Muscle of arm (tissue), 12 donors: ENCODE measurements around the gene BTBD9. TPM values are rescaled to one million over a fixed set of nuclear protein-coding genes. Genes with fewer than 3 reads are reported as not detected.

Experiments used
- DNase-seq: peaks from one replicate; pipeline ENCODE4 v3.0.0-alpha.2; 2013
- polyA plus RNA-seq, 12 donors: library from polyadenylated mRNA; unstranded; fragments of 120-200 nt; gene quantifications; one replicate each; pipeline ENCODE4 v1.2.1, GENCODE V29; 2013; ENCODE audit not compliant: insufficient read length in 12 of 12

The BTBD9 gene
- polyA plus RNA-seq, 12 donors: 7.6 to 9.8 (median 8.5) TPM; not detected in 1

DNA sequence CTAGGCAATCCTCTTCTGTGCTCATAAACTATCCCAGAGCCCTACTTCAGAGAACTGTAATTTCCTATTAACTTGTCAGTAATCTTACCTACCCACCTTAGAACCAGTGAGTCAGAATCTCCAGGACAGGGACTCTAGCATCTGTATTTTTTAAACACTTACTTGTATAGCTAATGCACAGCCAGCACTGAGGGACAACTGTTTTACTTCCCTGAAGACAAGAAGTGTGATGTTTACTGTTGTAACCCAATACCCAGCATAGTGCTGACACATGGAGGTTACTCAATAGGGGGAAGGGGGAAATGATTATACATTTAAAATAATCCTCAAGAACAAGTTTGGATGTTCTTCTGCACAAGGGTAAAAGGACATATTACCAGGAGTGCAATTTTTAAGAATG is 130.8 kb downstream of the BTBD9 start:
- no peak for DNase-seq

DNA sequence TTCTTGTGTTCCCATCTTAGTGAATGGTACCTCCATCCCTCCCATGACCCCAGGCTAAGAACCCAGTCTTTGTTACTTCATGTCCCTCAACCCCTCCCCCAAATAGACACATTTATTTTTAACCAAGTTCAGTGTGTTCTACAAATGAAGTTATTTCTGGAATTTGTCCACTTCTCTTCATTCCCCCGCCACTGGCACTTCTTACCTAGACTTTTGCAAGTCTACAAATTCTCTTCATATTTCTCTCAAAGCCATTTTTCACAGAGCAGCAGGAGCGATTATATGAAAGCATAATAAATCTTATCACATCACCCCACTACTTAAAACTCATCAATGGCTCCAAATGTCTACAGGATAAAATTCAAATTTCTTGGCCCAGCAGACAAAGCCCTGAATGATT is 131.4 kb downstream of the BTBD9 start:
- DNase-seq: no peak

DNA sequence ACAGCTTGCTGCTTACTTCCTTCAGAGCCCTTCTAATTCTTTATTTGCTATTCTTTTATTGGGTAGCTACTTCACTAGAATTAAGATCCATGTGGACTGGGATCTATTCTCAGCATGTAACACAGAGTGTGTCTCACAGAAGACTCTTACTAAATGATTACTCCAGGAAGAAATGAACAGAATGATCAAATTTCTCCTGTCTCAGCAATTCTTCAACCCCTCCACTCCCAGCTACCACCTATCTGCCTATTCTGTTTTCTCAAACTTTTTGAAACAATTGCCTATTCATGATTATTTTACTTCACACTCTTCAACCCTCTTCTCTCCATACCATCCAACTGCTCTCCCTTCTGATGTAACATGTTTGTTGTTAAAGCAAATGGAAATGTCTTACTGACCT is 132.6 kb downstream of the BTBD9 start:
- no peak for DNase-seq

DNA sequence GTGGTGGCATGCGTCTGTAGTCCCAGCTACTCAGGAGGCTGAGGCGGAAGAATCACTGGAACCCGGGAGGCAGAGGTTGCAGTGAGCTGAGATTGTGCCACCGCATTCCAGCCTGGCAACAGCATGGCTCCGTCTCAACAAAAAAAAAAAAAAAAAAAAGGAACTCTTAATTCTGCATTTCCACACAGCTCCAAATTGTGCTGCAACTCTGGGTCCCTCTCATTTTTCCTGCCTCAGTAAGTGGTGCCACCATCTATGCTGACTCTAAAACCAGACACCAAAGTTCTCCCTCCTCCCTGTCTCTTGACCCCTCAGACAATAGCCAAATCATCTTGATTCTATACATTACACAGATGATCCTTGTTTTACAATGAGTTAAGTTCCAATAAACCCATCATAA is 133.9 kb downstream of the BTBD9 start:
- no peak for DNase-seq

DNA sequence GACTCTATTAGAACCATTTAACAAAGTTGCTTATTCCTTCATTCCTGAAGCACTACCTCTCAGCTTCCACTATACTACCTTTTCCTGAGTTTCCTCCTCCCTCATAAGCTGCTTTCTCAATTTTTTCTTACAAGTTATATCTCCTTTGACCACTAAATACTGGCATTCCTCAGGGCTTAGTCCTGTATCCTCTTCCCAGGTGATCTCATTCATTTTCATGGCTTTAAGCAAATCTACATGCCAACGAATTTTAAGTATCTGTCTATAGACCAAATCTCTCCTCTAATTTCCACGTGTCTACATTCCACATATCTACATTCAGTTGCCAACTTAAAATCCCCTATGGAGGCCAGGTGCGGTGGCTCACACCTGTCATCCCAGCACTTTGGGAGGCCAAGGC is 134.7 kb downstream of the BTBD9 start:
- DNase-seq: no peak

DNA sequence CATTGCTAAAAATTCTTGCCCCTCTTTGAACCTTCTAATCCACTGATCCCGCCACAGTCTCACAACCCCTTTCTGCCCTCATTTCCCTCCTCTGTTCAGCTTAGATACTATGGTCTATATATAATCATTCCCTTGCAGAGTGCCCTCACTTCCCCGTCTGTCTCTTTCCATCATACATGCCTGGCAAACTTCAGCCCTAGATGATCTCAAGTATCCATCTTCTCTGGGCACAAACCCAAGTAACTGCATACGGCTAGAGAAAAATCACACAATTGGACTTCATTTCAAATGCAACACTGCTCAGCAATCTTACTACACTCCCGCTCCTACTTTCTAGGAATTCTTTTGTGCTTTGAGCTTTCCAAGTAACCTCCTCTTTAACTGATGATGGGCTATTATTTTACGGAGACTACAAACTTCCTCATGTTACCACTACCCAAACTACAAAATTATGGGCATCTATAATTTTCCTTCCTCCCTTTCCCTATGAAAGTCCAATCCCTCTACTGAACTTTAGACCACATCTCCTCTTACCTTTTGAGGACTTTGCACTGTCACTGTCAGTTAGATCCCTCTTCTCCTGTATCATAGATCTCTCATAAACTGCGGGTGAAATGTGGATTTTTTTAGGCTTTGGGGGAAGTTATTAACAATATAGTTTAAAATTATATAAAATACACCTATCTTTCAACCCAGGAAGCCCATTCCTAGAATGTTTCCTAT is 135.6 kb downstream of the BTBD9 start:
- DNase-seq: no peak

DNA sequence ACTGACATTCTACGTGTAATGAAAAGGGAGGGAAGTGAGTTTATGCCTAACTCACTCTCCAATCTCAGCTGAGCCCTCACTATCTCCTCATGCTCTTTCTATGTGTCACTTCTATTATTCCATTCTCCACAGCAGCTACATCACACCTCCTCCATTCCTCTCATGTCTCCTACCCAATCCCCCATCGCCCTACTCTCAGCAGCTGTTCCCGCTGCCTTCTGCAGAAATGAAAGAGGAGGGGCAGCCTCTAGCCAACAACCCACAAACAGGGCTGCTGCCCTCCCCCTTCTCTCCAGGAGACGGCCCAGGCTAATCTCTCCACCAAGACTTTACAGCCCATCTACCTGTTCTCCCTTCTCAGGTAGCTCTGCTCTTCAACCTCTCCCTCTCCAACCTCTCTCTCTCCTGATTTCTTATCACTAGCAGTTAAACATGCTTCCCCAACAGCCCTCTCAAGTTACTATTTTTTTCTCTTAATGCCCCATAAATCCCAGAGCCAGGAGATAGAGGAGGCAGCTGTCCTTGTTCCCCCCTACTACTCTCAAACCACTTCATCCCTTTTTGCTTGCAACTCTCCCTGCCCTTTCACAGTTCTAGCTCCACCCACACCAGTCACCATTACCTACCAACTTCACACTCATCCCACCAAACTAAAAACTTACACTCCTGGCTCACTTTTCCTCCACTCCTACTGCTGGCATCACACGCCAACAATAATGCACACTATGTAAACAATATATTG is 136.5 kb downstream of the BTBD9 start:
- DNase-seq: no peak

DNA sequence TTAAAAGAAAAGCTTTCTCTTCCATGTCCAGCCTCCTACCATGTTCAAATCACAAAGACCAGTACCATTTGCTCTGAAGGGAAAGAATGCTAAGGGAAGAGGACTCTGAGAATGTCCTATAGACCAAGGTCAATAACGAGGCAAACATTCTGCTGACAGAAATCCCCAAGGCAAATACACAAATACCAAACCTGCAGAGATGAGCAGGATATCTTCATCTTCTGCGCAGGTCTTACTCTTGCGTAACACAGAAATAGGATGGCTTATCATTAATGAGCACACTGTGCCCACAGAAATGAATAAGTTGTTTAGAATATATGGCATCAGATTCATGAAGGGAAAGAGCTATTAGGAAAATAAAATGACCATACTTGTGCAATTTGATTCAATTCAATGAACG is 137.3 kb downstream of the BTBD9 start:
- DNase-seq: no peak

DNA sequence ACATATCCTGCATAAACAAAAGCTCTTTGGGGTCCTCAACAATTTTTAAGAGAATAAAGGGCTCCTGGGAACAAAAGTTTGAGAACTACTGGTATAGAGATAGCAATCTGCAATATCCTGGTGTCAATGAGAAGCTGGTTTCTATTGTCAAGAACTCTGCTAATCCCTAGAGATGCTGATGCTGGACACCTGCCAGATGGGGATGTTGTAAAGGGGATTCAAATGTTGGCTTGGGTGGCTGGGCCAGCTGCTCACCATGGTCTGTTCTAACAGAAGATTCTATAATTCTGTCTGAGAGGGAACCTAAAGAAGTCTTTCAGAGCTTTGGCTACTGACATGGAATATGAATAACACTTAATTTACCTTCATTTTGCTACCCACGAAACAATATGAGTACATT is 137.8 kb downstream of the BTBD9 start:
- no peak for DNase-seq

DNA sequence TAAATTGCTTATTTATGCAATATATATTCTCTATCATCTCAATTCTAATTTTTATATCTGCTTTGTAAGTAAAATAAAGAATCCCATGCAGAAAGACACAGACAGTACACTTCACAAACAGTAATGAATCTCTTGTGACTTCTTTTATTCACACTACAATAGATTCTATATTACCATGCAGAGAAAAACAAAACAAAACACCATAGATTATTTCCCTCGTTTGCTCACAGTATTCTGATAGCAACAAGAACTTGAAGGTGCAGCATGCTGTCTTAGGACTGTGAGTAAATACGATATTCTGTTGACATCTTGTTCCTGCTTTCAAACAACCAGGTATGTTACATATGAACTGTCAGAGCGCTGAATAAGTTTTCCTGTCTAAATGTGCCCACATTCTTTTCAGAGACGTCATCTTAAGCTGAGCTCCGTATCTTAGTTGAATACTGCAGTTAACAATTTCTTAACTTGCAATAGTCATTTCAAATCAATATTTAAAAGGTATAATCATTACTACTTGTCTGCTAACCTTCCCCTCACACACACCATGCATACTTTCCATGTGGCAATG is 140.1 kb downstream of the BTBD9 start:
- no peak for DNase-seq

DNA sequence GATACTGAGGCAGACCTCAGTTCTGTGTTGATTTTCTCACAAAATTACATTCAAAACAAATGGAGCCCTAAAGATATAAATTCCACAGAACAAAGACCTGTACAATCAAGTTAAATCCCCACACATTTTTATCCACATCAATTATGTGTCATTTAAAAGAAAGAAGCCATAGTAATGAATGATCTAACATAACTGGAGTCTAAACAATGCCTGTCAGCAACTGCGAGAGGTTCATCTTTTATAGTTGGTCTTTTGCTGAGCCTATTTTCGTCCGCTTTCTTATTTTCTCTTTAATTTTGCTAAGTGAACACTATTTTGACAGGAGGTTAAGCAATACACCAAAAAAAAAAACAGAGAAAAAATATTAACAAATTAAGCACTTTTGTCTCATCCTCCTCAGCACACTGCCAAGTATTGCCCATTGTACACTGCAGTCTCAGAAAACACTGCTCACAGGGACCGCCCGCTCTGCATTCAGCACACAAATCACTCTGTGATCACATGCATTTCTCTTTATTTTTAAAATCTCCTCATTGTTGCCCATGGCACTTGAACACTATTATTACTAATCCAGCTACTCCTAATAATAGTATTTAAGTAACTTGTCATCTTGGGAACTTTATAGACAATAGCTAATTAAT is 140.8 kb downstream of the BTBD9 start:
- no peak for DNase-seq

DNA sequence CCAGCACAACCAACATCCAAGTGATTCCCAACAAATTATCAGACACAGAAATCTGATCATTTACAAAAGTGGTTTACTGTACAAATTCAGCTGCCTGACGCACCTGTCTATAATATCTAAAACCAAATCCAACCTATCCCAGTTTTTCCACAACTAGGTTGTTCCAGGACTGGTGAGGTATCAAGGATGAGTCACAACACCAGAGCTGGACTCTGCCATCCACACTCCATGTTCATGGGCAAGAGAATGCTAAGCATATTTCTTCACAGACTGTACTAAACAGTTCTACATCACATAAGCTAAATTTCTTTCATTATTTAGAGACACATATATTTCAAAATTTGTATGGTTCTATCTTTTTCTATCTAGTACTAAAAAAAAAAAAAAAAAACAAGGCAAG is 141.6 kb downstream of the BTBD9 start:
- DNase-seq: no peak

DNA sequence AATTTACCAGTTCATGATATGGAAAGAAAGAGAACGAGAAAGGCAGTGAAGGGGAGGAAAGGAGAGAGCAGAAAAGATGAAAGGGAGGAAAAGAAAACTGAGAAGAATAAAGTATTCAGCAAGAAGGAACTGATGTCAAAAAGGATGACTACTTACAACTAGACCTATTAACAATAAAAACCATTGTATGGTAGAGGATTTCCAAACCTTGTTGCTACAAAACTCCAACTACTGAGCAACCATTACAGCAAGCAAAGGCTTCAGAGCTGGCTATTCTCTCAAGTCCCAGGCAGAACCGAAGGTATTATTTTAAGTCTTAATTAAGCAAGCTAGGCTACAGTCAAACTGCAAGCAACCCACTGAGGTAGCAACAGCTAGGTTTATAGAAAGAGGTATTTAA is 142.2 kb downstream of the BTBD9 start:
- DNase-seq: no peak

DNA sequence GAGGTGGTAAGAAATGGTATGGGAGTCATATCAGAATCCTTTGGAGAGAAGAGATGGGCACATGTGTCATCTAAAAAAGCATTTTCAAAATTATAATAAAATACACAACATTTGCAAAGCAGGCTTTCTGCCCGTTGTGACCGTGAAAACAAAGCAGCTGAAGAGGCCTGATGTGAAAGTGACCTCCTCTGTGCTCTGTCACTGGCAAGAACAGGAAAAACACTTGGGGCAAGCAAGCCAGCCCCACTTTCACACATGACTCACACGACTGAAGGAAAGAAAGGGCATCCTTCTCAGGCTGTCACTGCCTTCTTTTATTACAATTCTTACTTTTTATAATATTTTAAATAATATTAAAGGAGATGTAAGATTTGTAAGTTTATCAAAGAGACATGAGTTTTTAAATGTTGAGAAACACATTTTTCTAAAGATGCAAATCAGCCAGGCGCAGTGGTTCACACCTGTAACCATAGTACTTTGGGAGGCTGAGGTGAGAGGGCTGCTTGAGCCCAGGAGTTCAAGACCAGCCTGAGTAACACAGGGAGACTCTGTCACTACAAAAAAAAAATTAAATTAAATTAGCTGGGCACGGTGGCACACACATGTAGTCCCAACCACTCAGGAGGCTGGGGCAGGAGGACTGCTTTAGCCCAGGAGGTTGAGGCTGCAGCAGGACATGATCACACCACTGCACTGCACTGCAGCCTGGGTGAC is 143.7 kb downstream of the BTBD9 start:
- no peak for DNase-seq

DNA sequence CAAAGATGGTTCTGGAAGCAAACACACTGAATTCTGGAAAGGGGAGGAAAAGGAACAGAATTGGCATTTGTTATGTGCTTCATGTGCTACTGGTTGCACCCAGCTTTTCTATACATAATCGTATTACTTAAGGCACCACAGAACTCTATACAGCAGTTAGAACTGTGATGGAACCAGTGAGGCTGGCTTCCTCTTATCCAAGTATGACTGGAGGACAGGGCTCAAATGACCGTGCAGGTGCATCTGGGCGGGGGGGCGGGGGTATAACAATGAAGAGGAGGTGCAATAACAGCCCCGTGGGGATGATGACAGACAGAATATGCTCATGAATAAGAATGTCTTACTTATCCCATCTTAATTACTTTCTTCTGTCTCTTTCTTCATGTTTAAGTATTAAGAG is 144.2 kb downstream of the BTBD9 start:
- DNase-seq: no peak

DNA sequence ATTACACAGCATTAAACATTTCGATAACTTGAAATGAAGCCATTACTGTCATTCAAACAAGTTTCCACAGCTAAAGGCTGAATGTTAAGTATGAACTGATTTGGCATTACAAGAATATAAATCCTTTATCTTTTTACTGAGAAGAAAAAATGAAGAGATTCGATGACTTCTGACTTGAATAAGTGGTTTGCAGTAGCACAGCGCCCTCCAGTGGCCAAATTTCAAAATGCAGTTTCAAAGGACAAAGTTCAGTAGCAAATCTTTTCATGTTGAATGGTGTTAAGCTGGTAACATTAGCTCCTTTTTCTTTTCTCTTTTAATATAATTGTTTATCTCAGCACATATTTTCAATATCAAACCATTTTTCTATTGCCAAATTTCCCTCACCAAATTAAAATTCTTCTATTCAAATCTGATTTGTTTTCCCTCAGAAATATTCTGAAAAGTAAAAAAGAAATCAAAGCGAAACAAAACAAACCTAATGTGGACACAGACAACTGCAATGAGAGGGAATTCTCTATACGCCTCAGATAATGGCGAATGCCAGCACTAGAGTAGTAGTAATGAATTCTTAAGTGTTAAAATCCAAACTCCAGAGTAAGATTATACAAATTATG is 145.7 kb downstream of the BTBD9 start:
- peak; percentile 87 for DNase-seq

DNA sequence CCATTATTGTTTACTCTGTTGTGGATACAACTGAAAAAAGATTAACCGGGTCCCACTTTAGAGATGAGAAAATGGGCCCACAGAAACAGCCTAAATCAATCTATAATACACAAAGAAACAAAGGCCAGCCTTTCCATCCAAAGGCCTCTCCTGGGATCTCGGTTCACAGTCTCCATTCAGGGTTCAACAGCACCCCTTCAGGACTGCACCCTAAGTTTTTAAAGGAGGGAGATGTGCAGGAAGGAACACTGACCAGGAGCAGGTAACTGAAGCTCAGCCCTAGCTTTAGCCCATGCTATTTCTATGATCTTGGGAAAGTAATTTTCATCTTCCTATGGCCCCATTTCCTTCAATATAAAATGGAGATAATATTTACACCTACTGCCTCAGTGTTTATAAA is 147.7 kb downstream of the BTBD9 start:
- no peak for DNase-seq

DNA sequence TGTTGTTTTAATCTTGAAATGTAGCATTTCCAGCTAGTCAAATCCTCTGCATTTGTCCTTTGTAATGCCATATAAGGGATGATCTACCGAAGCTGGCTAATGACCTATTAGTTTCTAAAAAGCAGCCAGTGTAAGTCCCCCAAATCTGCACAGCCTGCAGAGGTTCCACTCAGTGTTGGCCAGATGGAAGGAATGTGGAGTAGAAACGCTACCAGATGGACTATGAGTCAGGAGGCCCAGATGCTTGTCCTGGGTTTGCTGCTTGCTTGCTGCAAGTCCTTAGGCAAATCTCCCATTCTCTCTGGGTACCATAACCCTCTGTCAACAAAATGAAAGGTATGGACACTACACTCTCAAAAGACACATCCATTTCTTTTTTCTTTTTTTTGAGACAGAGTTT is 149.8 kb downstream of the BTBD9 start:
- DNase-seq: no peak

DNA sequence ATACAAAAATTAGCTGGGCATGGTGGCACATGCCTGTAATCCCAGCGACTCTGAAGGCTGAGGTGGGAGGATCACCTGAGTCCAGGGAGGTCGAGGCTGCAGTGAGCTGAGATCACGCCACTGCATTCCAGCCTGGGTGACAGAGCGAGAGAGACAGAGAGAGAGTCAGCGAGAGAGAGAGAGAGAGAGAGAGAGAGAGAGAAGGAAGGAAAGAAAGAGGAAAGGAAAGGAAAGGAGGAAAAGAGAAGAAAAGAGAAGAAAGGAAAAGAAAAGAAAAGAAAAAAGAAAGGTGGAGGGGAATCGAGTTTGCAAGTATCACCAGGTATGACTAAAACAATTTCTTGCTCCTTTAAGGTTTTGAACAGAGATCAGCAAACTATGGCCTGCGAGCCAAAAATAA is 152.3 kb downstream of the BTBD9 start:
- no peak for DNase-seq

DNA sequence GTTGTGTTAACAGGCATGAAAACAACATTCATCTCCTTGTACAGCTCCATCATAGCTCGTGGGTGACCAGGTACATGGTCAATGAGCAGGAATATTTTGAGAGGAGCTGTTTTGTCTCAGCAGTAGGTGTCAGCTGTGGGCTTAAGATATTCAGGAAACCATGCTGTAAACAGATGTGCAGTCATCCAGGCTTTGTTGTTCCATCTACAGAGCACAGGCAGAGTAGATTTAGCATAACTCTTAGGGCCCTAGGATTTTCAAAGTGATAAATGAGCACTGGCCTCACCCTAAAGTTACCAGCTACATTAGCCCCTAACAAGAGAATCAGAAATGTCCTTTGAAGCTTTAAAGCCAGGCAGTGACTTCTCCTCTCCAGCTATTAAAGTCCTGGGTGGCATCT is 154.2 kb downstream of the BTBD9 start:
- no peak for DNase-seq

DNA sequence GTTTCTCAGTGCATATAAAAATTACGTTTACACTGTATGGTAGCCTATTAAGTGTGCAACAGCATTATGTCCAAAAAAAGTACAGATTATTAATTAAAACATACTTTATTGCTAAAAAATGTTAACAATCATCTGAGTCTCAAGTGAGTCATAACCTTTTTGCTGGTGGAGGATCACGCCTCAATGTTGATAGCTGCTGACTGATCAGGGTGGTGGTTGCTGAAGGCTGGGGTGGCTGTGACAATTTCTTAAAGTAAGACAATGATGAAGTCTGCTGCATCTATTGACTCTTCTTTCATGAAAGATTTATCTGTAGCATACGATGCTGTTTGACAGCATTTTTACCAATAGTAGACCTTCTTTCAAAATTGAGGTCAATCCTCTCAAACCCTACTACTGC is 155.1 kb downstream of the BTBD9 start:
- no peak for DNase-seq

DNA sequence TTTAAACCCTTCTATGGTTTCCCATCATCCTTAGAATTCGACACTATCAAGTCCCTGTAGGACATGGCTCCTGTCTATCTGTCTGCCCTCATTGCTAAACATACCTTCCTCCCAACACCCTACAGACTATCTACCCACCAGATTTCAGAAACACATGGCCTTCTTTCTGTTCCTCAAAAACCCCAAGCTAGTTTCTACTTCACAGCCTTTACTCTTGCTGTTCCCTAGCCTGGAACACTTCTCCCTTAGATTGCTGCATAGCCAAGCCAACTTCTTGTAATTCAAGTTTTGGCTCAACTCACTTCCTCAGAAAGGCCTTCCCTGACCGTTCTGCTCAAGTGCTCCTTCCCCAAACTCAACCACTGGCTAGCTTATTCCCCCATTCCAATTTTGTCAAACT is 156.2 kb downstream of the BTBD9 start:
- DNase-seq: no peak
